Stomach (tissue), 9 donors: Measurements from ENCODE around the gene WDR86. TPM values are rescaled to one million over a fixed set of nuclear protein-coding genes. Genes with fewer than 3 reads are reported as not detected.

Experiments
- DNase-seq, 2 donors: peaks; one replicate each; pipeline versions ENCODE4 v3.0.0 to v3.0.0-alpha.2; 2013 to 2019
- H3K27ac ChIP-seq, 5 donors: fragments of 200-600 bp in 4 of 5; sonication (generic) in 4 of 5; one replicate each; pipeline ENCODE4 v1.5.1; 2013 to 2019; ENCODE audit warnings: mild to moderate bottlenecking in 1 of 5, moderate library complexity in 1 of 5
- H3K27me3 ChIP-seq, 3 donors: fragments of 200-600 bp; sonication (generic); one replicate each; pipeline ENCODE4 v1.5.1; 2017 to 2019; ENCODE audit warnings: mixed run types in 1 of 3
- H3K36me3 ChIP-seq, 4 donors: fragments of 200-600 bp; sonication (generic); 1 replicate in 3 of 4; 2 replicates in 1 of 4; pipeline ENCODE4 v1.5.1; 2016 to 2019
- H3K4me1 ChIP-seq, 4 donors: fragments of 200-600 bp; sonication (generic); one replicate each; pipeline ENCODE4 v1.5.1; 2016 to 2019
- H3K4me3 ChIP-seq, 4 donors: fragments of 200-600 bp; sonication (generic) in 3 of 4; one replicate each; pipeline ENCODE4 v1.5.1; 2016 to 2019; ENCODE audit warnings: mild to moderate bottlenecking in 1 of 4
- H3K9me3 ChIP-seq, 4 donors: fragments of 200-600 bp; sonication (generic); one replicate each; pipeline ENCODE4 v1.5.1; 2016 to 2019
- CTCF ChIP-seq, 7 experiments: fragments of 450-650 bp in 4 of 7; fragments of 200-600 bp in 3 of 7; sonication (generic) in 3 of 7; IDR thresholded peaks; one replicate each; pipeline ENCODE4 v1.5.1; 2016 to 2019; ENCODE audit warnings: antibody characterized with exemption in 7 of 7, control low read depth in 2 of 7, mild to moderate bottlenecking in 1 of 7
- EP300 ChIP-seq: sonication (generic); formaldehyde crosslinking; IDR thresholded peaks from one replicate; pipeline ENCODE4 v1.6.1; 2017; ENCODE audit warnings: antibody characterized with exemption
- POLR2A ChIP-seq, 4 donors: fragments of 450-650 bp; IDR thresholded peaks; one replicate each; pipeline ENCODE4 v1.6.1; 2016; ENCODE audit warnings: antibody characterized with exemption in 4 of 4, control low read depth in 2 of 4, mild to moderate bottlenecking in 1 of 4, moderate library complexity in 1 of 4
- POLR2AphosphoS5 ChIP-seq, 3 donors: sonication (generic); formaldehyde crosslinking; IDR thresholded peaks; one replicate each; pipeline ENCODE4 v1.6.1; 2016; ENCODE audit warnings: antibody characterized with exemption in 3 of 3
- WGBS, 5 donors: extraction: QIAGEN DNeasy Blood & Tissue Kit in 3 of 5; methylation state at CpG; one replicate each; pipeline versions ENCODE4 v1.1.5 to v1.1.7; 2013 to 2018; 5-methylcytosine and 5-hydroxymethylcytosine counted together
- intact Hi-C: fragments of 100-400 bp; cut with DNase I; formaldehyde crosslinking; loops from one replicate; pipeline ENCODE4 v1.15.1; 2023; ENCODE audit warnings: low total_unique reads
- polyA plus RNA-seq, 3 donors: library from polyadenylated mRNA; stranded (reverse); fragments of 200-250 nt; gene quantifications; one replicate each; pipeline ENCODE4 v1.2.3, GENCODE V29; 2013
- total RNA-seq, 5 donors: library from RNA; depleted of rRNA; stranded (reverse); fragments of >200 nt; gene quantifications; one replicate each; pipeline versions ENCODE4 v1.1.0 to v1.2.3, GENCODE V29; 2014 to 2016
- donor health status: healthy with polysubstance abuse.
- donor health status: Bipolar disorder and iron deficiency.
- donor health status: healthy.

WDR86 gene
- total and polyA plus RNA-seq, 8 donors, result 1.2 to 15.8 (median 5.2) TPM

GRCh38 chr7:151379193-151379520 is 30.7 kb downstream of the WDR86 start:
- Histone ChIP-seq H3K4me3 (no peak overlapping the region), H3K36me3 (peaks cover 38 to 59% (median 53%) of the 10 kb centered on the region in 4 donors), H3K27ac (no peak overlapping the region), H3K9me3 (no peaks in the 10 kb centered on the region), H3K27me3 (peaks cover 0 to 36% (median 28%) of the 10 kb centered on the region in 3 donors), H3K4me1 (peaks cover 16 to 21% (median 19%) of the 10 kb centered on the region in 4 donors)
- 84 to 88% (median 87%) methylated on average over 6 of the region's 6 CpGs for WGBS, 5 donors
- no peak for DNase-seq
- TF ChIP-seq CTCF (IDR thresholded peaks at IDR 0.05) (no peak), POLR2A (IDR thresholded peaks at IDR 0.05) (no peak), POLR2AphosphoS5 (IDR thresholded peaks at IDR 0.05) (no peak), EP300 (no peak)
- intact Hi-C loops, result no loop called here

GRCh38 chr7:151378496-151379192 is 31.2 kb downstream of the WDR86 start:
- H3K4me3 ChIP-seq, result no peak overlapping the region
- intact Hi-C loops, result no loop called here
- 79 to 96% (median 86%) methylated on average over 17 of the region's 17 CpGs for WGBS, 5 donors

DNA sequence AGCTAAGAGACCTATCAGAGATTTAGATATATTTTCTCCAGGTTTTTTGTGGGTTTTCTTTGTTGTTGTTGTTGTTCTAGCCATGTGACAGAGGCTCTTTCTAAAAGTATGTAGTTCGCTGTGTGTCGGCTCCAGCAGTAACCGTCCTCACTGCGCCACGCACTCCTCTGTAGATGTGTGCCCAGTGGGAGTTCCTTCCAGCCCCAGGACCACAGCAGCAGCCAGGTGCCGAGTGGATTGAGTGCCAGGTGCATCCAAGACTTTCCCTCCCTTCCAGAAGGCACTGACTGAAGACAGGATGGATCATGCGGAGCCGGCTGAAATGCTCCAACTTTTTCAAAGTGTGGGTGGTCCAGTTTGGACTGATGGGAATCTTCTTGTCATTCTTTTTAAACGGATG is 31.8 kb downstream of the WDR86 start:
- WGBS, 5 donors, result 85 to 95% (median 92%) methylated on average over 9 of the region's 9 CpGs
- DNase-seq, result no peak
- TF ChIP-seq CTCF (IDR thresholded peaks at IDR 0.05) (no peak), POLR2A (IDR thresholded peaks at IDR 0.05) (no peak), POLR2AphosphoS5 (IDR thresholded peaks at IDR 0.05) (no peak), EP300 (no peak)
- no peaks in the 10 kb centered on the region for H3K9me3 ChIP-seq
- intact Hi-C loops, result no loop called here
- no peak overlapping the region for H3K27ac ChIP-seq
- H3K4me3 ChIP-seq, result no peak overlapping the region
- peaks cover 49 to 70% (median 65%) of the 10 kb centered on the region in 4 donors for H3K36me3 ChIP-seq
- H3K4me1 ChIP-seq, result peaks cover 16 to 21% (median 19%) of the 10 kb centered on the region in 4 donors
- H3K27me3 ChIP-seq, result peaks cover 0 to 26% (median 25%) of the 10 kb centered on the region in 3 donors

More at GRCh38 chr7:151378496-151379192, 31.2 kb downstream of the WDR86 start:
- Histone ChIP-seq H3K27me3 (peaks cover 0 to 31% (median 28%) of the 10 kb centered on the region in 3 donors), H3K36me3 (peaks cover 43 to 64% (median 58%) of the 10 kb centered on the region in 4 donors), H3K4me1 (peaks cover 16 to 21% (median 19%) of the 10 kb centered on the region in 4 donors), H3K27ac (no peak overlapping the region), H3K9me3 (no peaks in the 10 kb centered on the region)
- TF ChIP-seq POLR2AphosphoS5 (IDR thresholded peaks at IDR 0.05), result no peak
- no peak for TF ChIP-seq CTCF (IDR thresholded peaks at IDR 0.05)
- no peak for TF ChIP-seq POLR2A (IDR thresholded peaks at IDR 0.05)
- TF ChIP-seq EP300, result no peak
- no peak for DNase-seq

DNA sequence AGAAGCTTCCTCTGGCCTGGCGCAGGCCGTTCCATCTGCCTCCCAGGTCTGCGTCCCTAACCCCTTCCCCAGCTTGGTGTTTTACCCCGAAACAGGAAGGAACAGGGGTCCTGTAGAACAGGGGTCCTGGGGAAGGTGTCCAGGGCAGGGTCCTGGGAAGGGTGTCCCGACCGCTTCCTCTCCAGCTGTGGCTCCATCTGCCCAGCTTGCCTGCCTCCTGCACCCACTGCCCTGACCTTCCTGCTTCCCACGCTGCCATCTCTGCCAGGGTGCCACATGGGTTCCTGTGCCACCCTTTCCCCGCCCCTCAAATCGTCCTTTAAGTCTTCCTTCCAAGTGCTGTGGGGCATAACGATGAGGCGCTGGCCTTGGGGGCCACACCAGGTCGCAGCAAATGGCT is 32.4 kb downstream of the WDR86 start:
- H3K27me3 ChIP-seq, result peaks cover 0 to 20% (median 20%) of the 10 kb centered on the region in 3 donors
- no peak overlapping the region for H3K27ac ChIP-seq
- no peaks in the 10 kb centered on the region for H3K9me3 ChIP-seq
- no peak overlapping the region for H3K4me3 ChIP-seq
- DNase-seq, result no peak
- intact Hi-C loops, result no loop called here
- TF ChIP-seq POLR2A (IDR thresholded peaks at IDR 0.05) (no peak), POLR2AphosphoS5 (IDR thresholded peaks at IDR 0.05) (no peak), EP300 (no peak), CTCF (IDR thresholded peaks at IDR 0.05) (no peak)
- peaks cover 16 to 20% (median 18%) of the 10 kb centered on the region in 4 donors for H3K4me1 ChIP-seq
- 81 to 99% (median 89%) methylated on average over 11 to 12 of the region's 12 CpGs for WGBS, 5 donors
- H3K36me3 ChIP-seq, result peaks cover 50 to 76% (median 71%) of the 10 kb centered on the region in 4 donors
